PC-3 (cell line): ENCODE results near the gene CAPN10. TPM values are rescaled to one million over a fixed set of nuclear protein-coding genes. Genes with fewer than 3 reads are reported as not detected.

Experiments
- ATAC-seq: fragments of 200-7000 bp; cut with Tn5 transposase; 2 replicates; pipeline ENCODE4 v1.9.1; 2020; ENCODE audit warnings: mild to moderate bottlenecking, moderate library complexity
- BruUV-seq: library from RNA; stranded (reverse); fragments of 400-500 nt; replicated peaks from 2 replicates; lab custom pipeline; 2021; lab: Mats Ljungman, UMichigan
- CTCF ChIA-PET: fragments of 300-600 bp; sonication (Branson Sonifier 250); formaldehyde crosslinking; loops from one replicate; lab custom pipeline; 2022; ENCODE audit warnings: antibody characterized with exemption; lab: Charles Lee
- POLR2A ChIA-PET: fragments of 300-600 bp; sonication (Branson Sonifier 250); formaldehyde crosslinking; loops from one replicate; lab custom pipeline; 2022; ENCODE audit warnings: antibody characterized with exemption; ENCODE audit not compliant: unreplicated experiment; lab: Charles Lee
- DNase-seq: peaks from one replicate; pipeline ENCODE4 v3.0.0-alpha.2; 2015
- H2AFZ ChIP-seq: fragments of 300-600 bp; sonication (generic); 2 replicates; pipeline ENCODE4 v1.6.0; 2016; ENCODE audit warnings: antibody characterized with exemption, low read length
- H3F3A ChIP-seq: fragments of 300-600 bp; sonication (generic); one replicate; pipeline ENCODE4 v1.6.0; 2017; ENCODE audit warnings: antibody characterized with exemption, low read length, control low read depth, mild to moderate bottlenecking; ENCODE audit not compliant: unreplicated experiment
- H3K27ac ChIP-seq: fragments of 300-600 bp; sonication (generic); 2 replicates; pipeline ENCODE4 v1.5.1; 2016; ENCODE audit warnings: mild to moderate bottlenecking, low read length
- H3K27me3 ChIP-seq: fragments of 300-600 bp; sonication (generic); 2 replicates; pipeline ENCODE4 v1.6.1; 2016; ENCODE audit warnings: low read length, mixed read lengths
- H3K36me3 ChIP-seq: fragments of 300-600 bp; sonication (generic); 2 replicates; pipeline ENCODE4 v1.6.1; 2016; ENCODE audit warnings: low read depth, mixed run types, low read length, mixed read lengths
- H3K4me1 ChIP-seq: fragments of 300-600 bp; sonication (generic); 2 replicates; pipeline ENCODE4 v1.5.1; 2016; ENCODE audit warnings: low read length; ENCODE audit not compliant: insufficient read depth
- H3K4me2 ChIP-seq: fragments of 300-600 bp; sonication (generic); 2 replicates; pipeline ENCODE4 v1.6.0; 2016; ENCODE audit warnings: low read length
- H3K4me3 ChIP-seq: fragments of 300-600 bp; sonication (generic); 2 replicates; pipeline ENCODE4 v1.5.1; 2016; ENCODE audit warnings: mild to moderate bottlenecking, low read length, mixed read lengths
- H3K79me2 ChIP-seq: fragments of 300-600 bp; sonication (generic); 2 replicates; pipeline ENCODE4 v1.6.1; 2017; ENCODE audit warnings: low read length, mixed read lengths
- H3K9ac ChIP-seq: fragments of 300-600 bp; sonication (generic); 2 replicates; pipeline ENCODE4 v1.6.0; 2016; ENCODE audit warnings: mild to moderate bottlenecking, low read length
- H3K9me2 ChIP-seq: fragments of 300-600 bp; sonication (generic); replicated peaks from 2 replicates; pipeline ENCODE4 v1.6.1; 2016; ENCODE audit warnings: mixed run types, low read length, mixed read lengths
- H3K9me3 ChIP-seq: fragments of 300-600 bp; sonication (generic); 2 replicates; pipeline ENCODE4 v1.6.1; 2016; ENCODE audit warnings: low read length, mixed read lengths
- H4K20me1 ChIP-seq: fragments of 300-600 bp; sonication (generic); 2 replicates; pipeline ENCODE4 v1.6.1; 2016; ENCODE audit warnings: low read length, mixed read lengths
- CTCF ChIP-seq: fragments of 300-600 bp; sonication (generic); conservative IDR thresholded peaks from 2 replicates; pipeline ENCODE4 v1.5.1; 2017; ENCODE audit warnings: antibody characterized with exemption, low read depth, mild to moderate bottlenecking, low read length
- EZH2 ChIP-seq: fragments of 300-600 bp; sonication (generic); IDR thresholded peaks from one replicate; pipeline ENCODE4 v1.6.1; 2017; ENCODE audit warnings: antibody characterized with exemption, mild to moderate bottlenecking, low read length; ENCODE audit not compliant: unreplicated experiment
- EZH2phosphoT487 ChIP-seq: fragments of 300-600 bp; sonication (generic); IDR thresholded peaks from 2 replicates; pipeline ENCODE4 v1.6.1; 2018; ENCODE audit warnings: mild to moderate bottlenecking, antibody characterized with exemption, low read length, borderline replicate concordance
- intact Hi-C: fragments of 100-400 bp; cut with micrococcal nuclease; formaldehyde crosslinking; loops from 2 replicates; pipeline ENCODE4 v1.9.0; 2023
- total RNA-seq: library from RNA; depleted of rRNA; stranded (reverse); fragments of >200 nt; gene quantifications from 2 replicates; pipeline ENCODE4 v1.2.3, GENCODE V29; 2014

Gene CAPN10
- total RNA-seq, 1 experiment from 2014 or later = 32.2 TPM

- H3K9ac ChIP-seq = peak overlapping the region; percentile 61
- no peaks in the 10 kb centered on the region for H3K27me3 ChIP-seq
- no peaks in the 10 kb centered on the region for H3K36me3 ChIP-seq
- no peak overlapping the region for H3K27ac ChIP-seq
- peak; percentile 5 for ATAC-seq
- peak overlapping the region; percentile 78 for H3K4me3 ChIP-seq
- H3K9me2 ChIP-seq = no peaks in the 10 kb centered on the region
- H2AFZ ChIP-seq = peak overlapping the region; percentile 61; the same call in 1 of the 2 replicates
- intact Hi-C loops = no loop called here
- no TSS peak for BruUV-seq
- H3K4me1 ChIP-seq = peaks cover 42% of the 10 kb centered on the region
- peaks cover 26% of the 10 kb centered on the region for H3K79me2 ChIP-seq
- peak; percentile 66 for DNase-seq
- ChIA-PET POLR2A (interaction anchor here (0.7 to 1.0 kb wide), 2 partner anchors 8 to 11 kb away, joined by 3 read pairs; no protein-coding TSS in a partner anchor), CTCF (interaction anchor here (0.6 to 0.7 kb wide), 2 partner anchors 11 to 269 kb away, joined by 3 to 8 read pairs; no protein-coding TSS in a partner anchor)
- no peaks in the 10 kb centered on the region for H3K9me3 ChIP-seq
- no peaks in the 10 kb centered on the region for H3F3A ChIP-seq
- H4K20me1 ChIP-seq = no peaks in the 10 kb centered on the region
- TF ChIP-seq EZH2phosphoT487 (no peak), EZH2 (no peak), CTCF (no peak)
- peak overlapping the region; percentile 93 for H3K4me2 ChIP-seq
Observed at GRCh38 chr2:240568678-240569522, 17.6 kb upstream of the CAPN10 start.

- no peaks in the 10 kb centered on the region for H4K20me1 ChIP-seq
- no peak overlapping the region for H3K27ac ChIP-seq
- peaks cover 40% of the 10 kb centered on the region for H3K4me1 ChIP-seq
- intact Hi-C loops = no loop called here
- CTCF ChIA-PET = interaction anchor here (0.6 kb wide), 1 partner anchor 10 kb away, joined by 8 read pairs; no protein-coding TSS in a partner anchor
- no peaks in the 10 kb centered on the region for H3K9me2 ChIP-seq
- H3K9me3 ChIP-seq = no peaks in the 10 kb centered on the region
- H3K27me3 ChIP-seq = no peaks in the 10 kb centered on the region
- peak overlapping the region; percentile 93 for H3K4me2 ChIP-seq
- no peak overlapping the region for H2AFZ ChIP-seq
- H3F3A ChIP-seq = no peaks in the 10 kb centered on the region
- peaks cover 26% of the 10 kb centered on the region for H3K79me2 ChIP-seq
- H3K4me3 ChIP-seq = peak overlapping the region; percentile 78
- POLR2A ChIA-PET = no interaction called here
- no peak for TF ChIP-seq EZH2
- no peak for TF ChIP-seq EZH2phosphoT487
- TF ChIP-seq CTCF = no peak
- no peaks in the 10 kb centered on the region for H3K36me3 ChIP-seq
- DNase-seq (no peak), ATAC-seq (no peak)
- TSS peak; percentile 28 for BruUV-seq
- no peak overlapping the region for H3K9ac ChIP-seq
Observed at GRCh38 chr2:240569523-240569997, 17.0 kb upstream of the CAPN10 start.
